ENCODE results near the gene MAP2K7. TPM values are rescaled to one million over a fixed set of nuclear protein-coding genes. Genes with fewer than 3 reads are reported as not detected.

MAP2K7 gene
- polyA plus RNA-seq, 1 donor (not counting 4 experiments of a cell fraction or from before 2014, with no cell fraction given): 8.4 TPM

- FAIRE-seq: no peak
- H3K36me3 ChIP-seq (ENCODE audit: control insufficient read depth in 2 of 2, extremely low read depth in 1 of 2, insufficient read depth in 2 of 2, low read length in 2 of 2): peaks cover 7 to 11% of the 10 kb centered on the region in 2 experiments
- peaks cover 5% of the 10 kb centered on the region for H4K20me1 ChIP-seq (ENCODE audit: control insufficient read depth, extremely low read depth, insufficient read depth, low read length)
These were observed 4.5 kb downstream of the MAP2K7 start for GRCh38 chr19:7908078-7908699.

GRCh38 chr19:7908742-7909461 is 5.2 kb downstream of the MAP2K7 start:
- peaks cover 22% of the 10 kb centered on the region for H3K4me1 ChIP-seq (ENCODE audit: control insufficient read depth, extremely low read depth, insufficient read depth, low read length)
- H3K9me3 ChIP-seq (ENCODE audit: control insufficient read depth, low read depth, low read length): no peaks in the 10 kb centered on the region
- no peak overlapping the region for H3K4me2 ChIP-seq (ENCODE audit: control insufficient read depth, extremely low read depth, insufficient read depth, low read depth, low read length)
- no peak overlapping the region for H2AFZ ChIP-seq (ENCODE audit: control insufficient read depth, low read length)
- TF ChIP-seq CTCF (optimal IDR thresholded peaks at IDR 0.05 in 1 of 3, IDR thresholded peaks at IDR 0.05 in 1 of 3, conservative IDR thresholded peaks at IDR 0.05 in 1 of 3; ENCODE audit: extremely low read depth in 1 of 3, insufficient read depth in 2 of 3, low read length in 3 of 3) (peak in 1 of 3 experiments; percentile 9), EZH2 (IDR thresholded peaks at IDR 0.05; ENCODE audit: low read length) (no peak)
- H3K9ac ChIP-seq (ENCODE audit: control insufficient read depth, extremely low read depth, insufficient read depth, low read length): no peak overlapping the region
- peaks cover 5% of the 10 kb centered on the region for H4K20me1 ChIP-seq (ENCODE audit: control insufficient read depth, extremely low read depth, insufficient read depth, low read length)
- peaks cover 7 to 11% of the 10 kb centered on the region in 2 experiments for H3K36me3 ChIP-seq (ENCODE audit: control insufficient read depth in 2 of 2, extremely low read depth in 1 of 2, insufficient read depth in 2 of 2, low read length in 2 of 2)
- no peak overlapping the region for H3K4me3 ChIP-seq (ENCODE audit: control insufficient read depth in 2 of 3, extremely low read depth in 1 of 3, insufficient read depth in 2 of 3, low read depth in 1 of 3, low read length in 3 of 3)
- DNase-seq (ENCODE audit: low read depth, low spot score) (no peak), FAIRE-seq (no peak)
- peaks cover 38% of the 10 kb centered on the region for H3K79me2 ChIP-seq (ENCODE audit: control insufficient read depth, insufficient read depth, low read length)
- dilution Hi-C loops (cut with MboI; ENCODE audit: extremely low pct_ligation_motif_present, low sequenced_read_pairs): no loop called here
- no peaks in the 10 kb centered on the region for H3K27me3 ChIP-seq (ENCODE audit: control insufficient read depth, extremely low read depth, insufficient read depth, low read length)
- peaks cover 3% of the 10 kb centered on the region for H3K9me1 ChIP-seq (ENCODE audit: control insufficient read depth, extremely low read depth, insufficient read depth, low read length)
- H3K27ac ChIP-seq (ENCODE audit: control insufficient read depth, insufficient read depth, low read length): no peak overlapping the region

More at GRCh38 chr19:7908078-7908699, 4.5 kb downstream of the MAP2K7 start:
- Histone ChIP-seq H3K27ac (ENCODE audit: control insufficient read depth, insufficient read depth, low read length) (no peak overlapping the region), H3K4me1 (ENCODE audit: control insufficient read depth, extremely low read depth, insufficient read depth, low read length) (peaks cover 22% of the 10 kb centered on the region), H3K79me2 (ENCODE audit: control insufficient read depth, insufficient read depth, low read length) (peaks cover 39% of the 10 kb centered on the region), H2AFZ (ENCODE audit: control insufficient read depth, low read length) (no peak overlapping the region), H3K27me3 (ENCODE audit: control insufficient read depth, extremely low read depth, insufficient read depth, low read length) (no peaks in the 10 kb centered on the region), H3K9me1 (ENCODE audit: control insufficient read depth, extremely low read depth, insufficient read depth, low read length) (peaks cover 3% of the 10 kb centered on the region), H3K9me3 (ENCODE audit: control insufficient read depth, low read depth, low read length) (no peaks in the 10 kb centered on the region), H3K9ac (ENCODE audit: control insufficient read depth, extremely low read depth, insufficient read depth, low read length) (no peak overlapping the region), H3K4me3 (ENCODE audit: control insufficient read depth in 2 of 3, extremely low read depth in 1 of 3, insufficient read depth in 2 of 3, low read depth in 1 of 3, low read length in 3 of 3) (no peak overlapping the region), H3K4me2 (ENCODE audit: control insufficient read depth, extremely low read depth, insufficient read depth, low read depth, low read length) (no peak overlapping the region)
- no peak for DNase-seq (ENCODE audit: low read depth, low spot score)
- dilution Hi-C loops (cut with MboI; ENCODE audit: extremely low pct_ligation_motif_present, low sequenced_read_pairs): no loop called here
- TF ChIP-seq CTCF (optimal IDR thresholded peaks at IDR 0.05 in 1 of 3, IDR thresholded peaks at IDR 0.05 in 1 of 3, conservative IDR thresholded peaks at IDR 0.05 in 1 of 3; ENCODE audit: extremely low read depth in 1 of 3, insufficient read depth in 2 of 3, low read length in 3 of 3) (no peak), EZH2 (IDR thresholded peaks at IDR 0.05; ENCODE audit: low read length) (no peak)
